SKM-1 treated with dmso at 0.1 percent for 144 hours (cell line): ENCODE results near the gene MAP1S.

Experiments used
- DNase-seq: peaks from one replicate; lab custom pipeline; 2025; ENCODE audit not compliant: unreplicated experiment; lab: John Stamatoyannopoulos, UW

The MAP1S gene

DNA sequence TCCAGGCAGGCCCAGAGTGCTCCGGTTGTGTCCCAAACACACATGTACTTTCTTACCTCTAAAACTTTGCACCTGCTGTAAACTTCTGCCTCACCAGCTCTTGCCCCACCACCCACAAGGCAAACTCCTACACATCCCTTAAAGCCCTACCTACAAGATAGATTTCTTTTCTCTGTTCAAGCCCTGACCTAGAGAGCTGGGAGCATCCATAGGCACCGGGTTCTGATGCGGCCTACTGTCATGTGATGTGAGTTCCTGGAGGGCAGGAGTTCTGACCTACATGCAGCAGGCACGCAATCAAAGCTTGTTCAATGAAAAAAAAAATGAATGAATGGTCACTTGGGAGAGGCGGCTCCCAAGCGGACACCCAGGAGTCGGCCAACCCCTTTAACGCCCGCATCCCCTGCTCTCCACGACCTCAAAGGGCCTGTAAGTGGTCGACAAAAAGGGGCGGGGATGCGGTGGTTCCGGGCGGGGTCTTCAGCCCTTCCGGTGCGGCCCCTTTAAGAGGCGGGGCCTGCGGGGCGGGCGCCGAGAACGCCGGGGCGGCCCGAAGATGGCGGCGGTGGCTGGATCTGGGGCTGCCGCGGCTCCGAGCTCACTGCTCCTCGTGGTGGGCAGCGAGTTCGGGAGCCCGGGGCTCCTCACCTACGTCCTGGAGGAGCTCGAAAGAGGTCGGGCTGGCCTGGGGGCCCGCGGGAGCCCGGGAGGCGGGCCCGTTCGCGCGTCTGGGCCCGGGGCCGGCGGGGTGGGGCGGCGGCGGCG is at the start of gene MAP1S:
MAP1S (plus strand) TSS at position 534 of the 765 bp plus-strand sequence; CDS start at position 557, 23 bp downstream.
- DNase-seq: peak; percentile 28

GRCh38 chr19:17671906-17672305 is 47.4 kb upstream of the MAP1S start:
- DNase-seq: no peak

DNA sequence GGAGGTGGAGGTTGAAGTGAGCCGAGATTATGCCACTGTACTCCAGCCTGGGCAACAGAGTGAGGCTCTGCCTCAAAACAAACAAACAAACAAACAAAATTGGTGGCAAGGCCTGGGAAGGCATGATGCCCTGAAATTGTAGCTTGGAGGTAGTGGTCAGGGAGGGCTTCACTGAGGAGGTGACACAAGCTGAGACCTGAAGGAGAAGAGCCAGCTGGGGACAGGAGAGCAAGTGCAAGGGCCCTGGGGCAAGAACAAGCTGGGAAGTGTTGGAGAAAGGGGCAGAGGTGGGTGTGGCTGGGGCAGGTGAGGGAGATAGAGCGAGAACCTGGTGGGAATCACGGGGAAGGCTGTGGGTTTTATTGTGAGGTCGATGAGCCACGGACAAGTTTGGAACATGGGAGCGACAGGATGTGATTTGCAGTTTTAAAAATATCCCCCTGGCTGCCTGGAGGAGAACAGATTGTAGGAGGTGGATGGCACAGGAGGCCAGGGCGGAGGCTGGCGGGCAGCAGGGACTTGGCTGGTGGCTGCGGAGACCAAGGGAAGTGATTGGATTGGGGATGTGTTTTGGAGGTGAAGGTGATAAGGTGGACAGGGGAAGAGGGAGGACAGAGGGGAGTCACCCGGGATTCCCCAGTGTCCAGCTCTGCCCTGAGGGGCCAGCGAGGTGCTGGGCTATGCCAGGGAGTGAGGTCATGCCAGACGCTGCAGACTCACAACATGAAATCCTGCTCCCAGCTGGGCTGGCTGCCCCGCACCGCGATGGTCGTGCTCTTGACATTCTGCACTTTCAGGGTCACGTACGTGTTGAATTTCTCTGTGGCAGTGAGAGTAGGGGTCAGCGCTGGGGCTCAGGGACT is 45.1 kb upstream of the MAP1S start:
- no peak for DNase-seq

DNA sequence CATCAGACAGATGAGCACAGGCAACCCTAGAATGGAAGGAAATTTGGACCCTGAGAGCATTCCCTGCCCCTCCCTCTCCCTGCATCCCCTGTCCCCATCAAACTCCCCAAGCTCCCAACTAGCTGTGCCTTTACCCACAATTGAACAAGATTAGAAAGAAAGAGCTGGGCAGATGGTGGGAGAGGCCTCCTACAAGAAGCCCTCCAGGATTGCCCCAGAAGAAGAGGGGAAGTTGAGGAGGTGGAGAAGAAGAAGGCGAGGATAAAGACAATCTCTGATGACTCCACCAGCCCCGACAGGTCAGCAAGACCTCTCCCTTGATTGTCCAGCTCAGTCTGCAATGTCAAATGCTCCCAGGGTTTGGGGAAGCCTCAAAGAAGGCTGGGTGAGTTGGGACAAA is 43.0 kb upstream of the MAP1S start:
- DNase-seq: no peak

- DNase-seq: no peak
Measured at GRCh38 chr19:17677002-17677401, 42.3 kb upstream of the MAP1S start.

- DNase-seq: no peak
Measured at GRCh38 chr19:17678836-17679235, 40.4 kb upstream of the MAP1S start.

DNA sequence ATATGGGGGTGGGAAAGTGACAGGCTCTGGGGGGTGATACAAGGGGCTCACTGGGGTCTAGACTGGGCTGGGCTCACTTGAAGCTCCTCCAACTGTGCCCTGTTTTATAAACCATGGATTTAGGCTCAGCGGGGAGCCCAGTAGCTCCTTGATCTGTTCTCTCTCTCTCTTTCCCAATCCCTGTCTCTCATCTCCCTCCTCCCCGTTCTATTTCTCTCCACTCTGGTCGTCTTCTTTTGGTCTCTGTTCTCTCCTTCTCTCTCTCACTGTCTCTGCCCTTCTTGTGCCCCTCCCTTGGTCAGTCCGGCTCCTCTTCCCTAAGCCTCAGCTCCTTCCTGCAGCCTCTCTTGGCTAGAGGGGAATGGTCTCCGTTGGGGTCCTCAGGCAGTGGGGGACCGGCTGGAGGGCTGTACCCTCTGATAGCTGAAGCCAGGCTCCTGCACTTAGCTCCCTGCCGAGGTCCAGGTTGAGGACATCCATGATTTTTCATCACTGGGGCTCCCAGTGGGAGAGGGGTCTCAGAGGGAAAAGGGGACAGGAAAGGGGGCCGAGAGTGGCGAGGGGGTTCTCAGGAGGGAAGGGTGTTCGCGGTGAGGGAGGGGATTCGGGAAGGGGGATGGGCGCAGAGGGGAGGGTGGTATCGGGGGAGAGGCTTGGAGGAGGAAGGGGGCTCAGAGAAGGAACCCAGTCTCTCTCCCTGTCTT is 39.6 kb upstream of the MAP1S start:
- no peak for DNase-seq

GRCh38 chr19:17680230-17680722 is 39.0 kb upstream of the MAP1S start:
- peak; percentile 16 for DNase-seq

- DNase-seq: no peak
Measured at GRCh38 chr19:17681505-17682125, 37.7 kb upstream of the MAP1S start.

- DNase-seq: no peak
Measured at GRCh38 chr19:17682273-17682672, 37.0 kb upstream of the MAP1S start.

- no peak for DNase-seq
Measured at GRCh38 chr19:17683078-17683477, 36.2 kb upstream of the MAP1S start.

- no peak for DNase-seq
Measured at GRCh38 chr19:17684256-17684655, 35.0 kb upstream of the MAP1S start.

- DNase-seq: no peak
Measured at GRCh38 chr19:17685451-17686022, 33.7 kb upstream of the MAP1S start.

DNA sequence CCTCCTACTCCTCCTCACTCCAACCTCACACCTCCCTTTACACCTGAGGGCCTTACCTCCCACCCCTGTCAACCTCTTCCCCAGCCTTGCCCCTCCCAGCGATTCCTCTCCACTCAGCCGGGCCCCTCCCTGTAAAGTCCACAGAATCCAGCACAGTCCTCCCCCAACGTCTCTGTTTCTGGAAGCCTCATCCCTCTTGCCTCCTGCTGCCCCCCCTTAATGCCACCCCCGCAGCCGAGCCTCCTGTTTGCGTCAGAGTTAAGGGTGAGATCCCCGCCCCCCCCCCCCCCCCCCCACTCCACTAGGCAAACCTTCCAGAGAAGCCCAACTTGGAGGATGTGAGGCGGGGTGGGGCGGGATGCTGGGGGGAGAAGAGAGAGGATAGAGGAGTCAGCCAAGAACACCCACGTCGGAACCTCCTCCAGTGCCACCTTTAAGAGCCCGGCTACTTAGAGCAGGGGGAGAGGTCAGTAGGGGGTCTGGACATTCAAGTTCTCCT is 33.2 kb upstream of the MAP1S start:
- no peak for DNase-seq

GRCh38 chr19:17686592-17687024 is 32.7 kb upstream of the MAP1S start:
- no peak for DNase-seq

GRCh38 chr19:17687141-17687856 is 32.0 kb upstream of the MAP1S start:
- DNase-seq: no peak

GRCh38 chr19:17687857-17688784 is 31.2 kb upstream of the MAP1S start, which contains the start of gene UNC13A:
Gene UNC13A (minus strand): TSS chr19:17688354. CDS start chr19:17688199, 155 bp downstream.
- DNase-seq: no peak

- DNase-seq: no peak
Measured at GRCh38 chr19:17688853-17689595, 30.3 kb upstream of the MAP1S start.
